ENCODE results near the gene VMO1. TPM values are rescaled to one million over a fixed set of nuclear protein-coding genes. Genes with fewer than 3 reads are reported as not detected.
A peak's percentile ranks its signal among the peaks of the same experiment; 100 is the strongest.

Gene VMO1
- total and polyA plus RNA-seq, 4 donors = 1.7 to 9.1 (median 3.9) TPM

DNA sequence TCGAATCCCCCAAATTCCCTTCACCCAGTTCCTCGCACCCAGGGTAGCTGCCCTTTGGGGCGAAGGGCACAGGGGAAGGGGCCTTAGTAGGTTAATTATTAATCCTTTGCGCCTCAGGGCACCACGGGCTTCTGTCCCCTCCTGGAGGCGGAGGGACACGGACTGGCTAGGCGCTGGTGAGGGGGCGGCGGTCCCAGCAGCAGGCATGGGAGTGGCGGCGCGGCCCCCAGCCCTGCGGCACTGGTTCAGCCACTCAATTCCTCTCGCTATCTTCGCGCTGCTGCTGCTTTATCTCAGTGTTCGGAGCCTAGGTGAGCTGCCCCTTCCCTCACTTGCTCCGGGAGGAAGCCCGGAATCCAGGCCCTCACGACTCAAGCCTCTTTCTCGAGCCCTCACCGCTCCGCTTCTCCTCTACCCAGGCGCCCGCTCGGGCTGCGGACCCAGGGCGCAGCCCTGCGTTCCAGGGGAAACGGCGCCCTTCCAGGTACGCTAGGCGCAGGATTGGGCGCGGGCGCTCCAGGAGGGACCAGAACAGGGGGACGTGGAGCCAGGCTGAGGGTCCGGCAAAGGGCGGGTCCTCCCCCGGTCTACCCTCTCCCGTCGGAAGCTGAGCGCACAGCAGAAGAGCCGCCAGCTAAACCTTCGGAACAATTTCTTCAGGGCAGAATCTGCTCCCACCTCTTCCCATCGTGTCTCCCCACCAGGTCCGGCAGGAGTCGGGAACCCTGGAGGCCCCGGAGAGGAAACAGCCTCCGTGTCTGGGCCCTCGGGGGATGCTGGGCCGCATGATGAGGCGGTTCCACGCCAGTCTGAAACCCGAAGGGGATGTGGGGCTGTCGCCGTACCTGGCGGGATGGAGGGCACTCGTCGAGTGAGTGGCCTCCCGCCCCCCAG lies 2.9 kb upstream of the VMO1 start, which contains the start of gene GLTPD2:
Gene GLTPD2 (plus strand): TSS at position 158 of the 894 bp plus-strand sequence. CDS start 48 bp downstream, at position 206.
- peak; percentile 26 to 46 for TF ChIP-seq RAD21 (IDR thresholded peaks at IDR 0.05)
- peak; percentile 63 to 86 for TF ChIP-seq RXRA (IDR thresholded peaks at IDR 0.05)
- TF ChIP-seq, protein P1, sequence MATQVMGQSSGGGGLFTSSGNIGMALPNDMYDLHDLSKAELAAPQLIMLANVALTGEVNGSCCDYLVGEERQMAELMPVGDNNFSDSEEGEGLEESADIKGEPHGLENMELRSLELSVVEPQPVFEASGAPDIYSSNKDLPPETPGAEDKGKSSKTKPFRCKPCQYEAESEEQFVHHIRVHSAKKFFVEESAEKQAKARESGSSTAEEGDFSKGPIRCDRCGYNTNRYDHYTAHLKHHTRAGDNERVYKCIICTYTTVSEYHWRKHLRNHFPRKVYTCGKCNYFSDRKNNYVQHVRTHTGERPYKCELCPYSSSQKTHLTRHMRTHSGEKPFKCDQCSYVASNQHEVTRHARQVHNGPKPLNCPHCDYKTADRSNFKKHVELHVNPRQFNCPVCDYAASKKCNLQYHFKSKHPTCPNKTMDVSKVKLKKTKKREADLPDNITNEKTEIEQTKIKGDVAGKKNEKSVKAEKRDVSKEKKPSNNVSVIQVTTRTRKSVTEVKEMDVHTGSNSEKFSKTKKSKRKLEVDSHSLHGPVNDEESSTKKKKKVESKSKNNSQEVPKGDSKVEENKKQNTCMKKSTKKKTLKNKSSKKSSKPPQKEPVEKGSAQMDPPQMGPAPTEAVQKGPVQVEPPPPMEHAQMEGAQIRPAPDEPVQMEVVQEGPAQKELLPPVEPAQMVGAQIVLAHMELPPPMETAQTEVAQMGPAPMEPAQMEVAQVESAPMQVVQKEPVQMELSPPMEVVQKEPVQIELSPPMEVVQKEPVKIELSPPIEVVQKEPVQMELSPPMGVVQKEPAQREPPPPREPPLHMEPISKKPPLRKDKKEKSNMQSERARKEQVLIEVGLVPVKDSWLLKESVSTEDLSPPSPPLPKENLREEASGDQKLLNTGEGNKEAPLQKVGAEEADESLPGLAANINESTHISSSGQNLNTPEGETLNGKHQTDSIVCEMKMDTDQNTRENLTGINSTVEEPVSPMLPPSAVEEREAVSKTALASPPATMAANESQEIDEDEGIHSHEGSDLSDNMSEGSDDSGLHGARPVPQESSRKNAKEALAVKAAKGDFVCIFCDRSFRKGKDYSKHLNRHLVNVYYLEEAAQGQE (IDR thresholded peaks at IDR 0.05) = peak; percentile 22
- TF ChIP-seq, protein P2, sequence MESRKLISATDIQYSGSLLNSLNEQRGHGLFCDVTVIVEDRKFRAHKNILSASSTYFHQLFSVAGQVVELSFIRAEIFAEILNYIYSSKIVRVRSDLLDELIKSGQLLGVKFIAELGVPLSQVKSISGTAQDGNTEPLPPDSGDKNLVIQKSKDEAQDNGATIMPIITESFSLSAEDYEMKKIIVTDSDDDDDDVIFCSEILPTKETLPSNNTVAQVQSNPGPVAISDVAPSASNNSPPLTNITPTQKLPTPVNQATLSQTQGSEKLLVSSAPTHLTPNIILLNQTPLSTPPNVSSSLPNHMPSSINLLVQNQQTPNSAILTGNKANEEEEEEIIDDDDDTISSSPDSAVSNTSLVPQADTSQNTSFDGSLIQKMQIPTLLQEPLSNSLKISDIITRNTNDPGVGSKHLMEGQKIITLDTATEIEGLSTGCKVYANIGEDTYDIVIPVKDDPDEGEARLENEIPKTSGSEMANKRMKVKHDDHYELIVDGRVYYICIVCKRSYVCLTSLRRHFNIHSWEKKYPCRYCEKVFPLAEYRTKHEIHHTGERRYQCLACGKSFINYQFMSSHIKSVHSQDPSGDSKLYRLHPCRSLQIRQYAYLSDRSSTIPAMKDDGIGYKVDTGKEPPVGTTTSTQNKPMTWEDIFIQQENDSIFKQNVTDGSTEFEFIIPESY (IDR thresholded peaks at IDR 0.05) = no peak
- TF ChIP-seq TAF1 (conservative IDR thresholded peaks at IDR 0.05) = peak; percentile 57
- peak; percentile 71 to 83 for TF ChIP-seq HNF4A (conservative IDR thresholded peaks at IDR 0.05)
- peak; percentile 80 for TF ChIP-seq SP1 (IDR thresholded peaks at IDR 0.05)
- TF ChIP-seq FOXA1 (IDR thresholded peaks at IDR 0.05) = no peak
- TF ChIP-seq EGR1 (IDR thresholded peaks at IDR 0.05; ENCODE audit: low read depth in 2 of 2) = peak in 1 of 2 donors; percentile 84
- TF ChIP-seq, protein P3, sequence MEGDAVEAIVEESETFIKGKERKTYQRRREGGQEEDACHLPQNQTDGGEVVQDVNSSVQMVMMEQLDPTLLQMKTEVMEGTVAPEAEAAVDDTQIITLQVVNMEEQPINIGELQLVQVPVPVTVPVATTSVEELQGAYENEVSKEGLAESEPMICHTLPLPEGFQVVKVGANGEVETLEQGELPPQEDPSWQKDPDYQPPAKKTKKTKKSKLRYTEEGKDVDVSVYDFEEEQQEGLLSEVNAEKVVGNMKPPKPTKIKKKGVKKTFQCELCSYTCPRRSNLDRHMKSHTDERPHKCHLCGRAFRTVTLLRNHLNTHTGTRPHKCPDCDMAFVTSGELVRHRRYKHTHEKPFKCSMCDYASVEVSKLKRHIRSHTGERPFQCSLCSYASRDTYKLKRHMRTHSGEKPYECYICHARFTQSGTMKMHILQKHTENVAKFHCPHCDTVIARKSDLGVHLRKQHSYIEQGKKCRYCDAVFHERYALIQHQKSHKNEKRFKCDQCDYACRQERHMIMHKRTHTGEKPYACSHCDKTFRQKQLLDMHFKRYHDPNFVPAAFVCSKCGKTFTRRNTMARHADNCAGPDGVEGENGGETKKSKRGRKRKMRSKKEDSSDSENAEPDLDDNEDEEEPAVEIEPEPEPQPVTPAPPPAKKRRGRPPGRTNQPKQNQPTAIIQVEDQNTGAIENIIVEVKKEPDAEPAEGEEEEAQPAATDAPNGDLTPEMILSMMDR (IDR thresholded peaks at IDR 0.05; ENCODE audit: low read depth, low read length, missing input control) = no peak
- TF ChIP-seq, protein P4, sequence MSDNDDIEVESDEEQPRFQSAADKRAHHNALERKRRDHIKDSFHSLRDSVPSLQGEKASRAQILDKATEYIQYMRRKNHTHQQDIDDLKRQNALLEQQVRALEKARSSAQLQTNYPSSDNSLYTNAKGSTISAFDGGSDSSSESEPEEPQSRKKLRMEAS (IDR thresholded peaks at IDR 0.05) = no peak
- Histone ChIP-seq H3K9me3 (ENCODE audit: control insufficient read depth in 4 of 4, low read length in 3 of 4) (no peaks in the 10 kb centered on the region), H3K4me1 (ENCODE audit: control insufficient read depth in 4 of 4, insufficient read depth in 4 of 4, low read length in 3 of 4) (peaks cover 3 to 37% (median 22%) of the 10 kb centered on the region in 4 donors), H3K27me3 (ENCODE audit: control insufficient read depth in 4 of 4, insufficient read depth in 4 of 4, low read length in 3 of 4) (no peaks in the 10 kb centered on the region), H3K9ac (ENCODE audit: low read depth in 1 of 2, low read length in 2 of 2) (peak within 1 kb of the TSS; percentile 71 to 80), H3K27ac (ENCODE audit: low read depth in 1 of 2, low read length in 2 of 2) (peak within 1 kb of the TSS; percentile 76 to 94), H3K4me3 (ENCODE audit: low read depth in 1 of 3, low read length in 3 of 3) (peak within 1 kb of the TSS; percentile 68 to 78 (median 71)), H3K36me3 (ENCODE audit: control insufficient read depth in 4 of 4, insufficient read depth in 3 of 4, low read depth in 1 of 4, low read length in 3 of 4) (no peaks in the 10 kb centered on the region)
- WGBS = 14% methylated on average over 62 of the region's 62 CpGs
- peak; percentile 72 for DNase-seq (ENCODE audit: low spot score)

All from liver (tissue), 9 donors.